GM18861 (cell line): ENCODE results near the gene SHKBP1.

Experiments
- ATAC-seq: cut with Tn5 transposase; IDR thresholded peaks from one replicate; pipeline ENCODE4 v1.9.1; 2021; ENCODE audit not compliant: unreplicated experiment

SHKBP1 gene

GRCh38 chr19:40600570-40601133 is 24.0 kb downstream of the SHKBP1 start:
- ATAC-seq, result no peak

DNA sequence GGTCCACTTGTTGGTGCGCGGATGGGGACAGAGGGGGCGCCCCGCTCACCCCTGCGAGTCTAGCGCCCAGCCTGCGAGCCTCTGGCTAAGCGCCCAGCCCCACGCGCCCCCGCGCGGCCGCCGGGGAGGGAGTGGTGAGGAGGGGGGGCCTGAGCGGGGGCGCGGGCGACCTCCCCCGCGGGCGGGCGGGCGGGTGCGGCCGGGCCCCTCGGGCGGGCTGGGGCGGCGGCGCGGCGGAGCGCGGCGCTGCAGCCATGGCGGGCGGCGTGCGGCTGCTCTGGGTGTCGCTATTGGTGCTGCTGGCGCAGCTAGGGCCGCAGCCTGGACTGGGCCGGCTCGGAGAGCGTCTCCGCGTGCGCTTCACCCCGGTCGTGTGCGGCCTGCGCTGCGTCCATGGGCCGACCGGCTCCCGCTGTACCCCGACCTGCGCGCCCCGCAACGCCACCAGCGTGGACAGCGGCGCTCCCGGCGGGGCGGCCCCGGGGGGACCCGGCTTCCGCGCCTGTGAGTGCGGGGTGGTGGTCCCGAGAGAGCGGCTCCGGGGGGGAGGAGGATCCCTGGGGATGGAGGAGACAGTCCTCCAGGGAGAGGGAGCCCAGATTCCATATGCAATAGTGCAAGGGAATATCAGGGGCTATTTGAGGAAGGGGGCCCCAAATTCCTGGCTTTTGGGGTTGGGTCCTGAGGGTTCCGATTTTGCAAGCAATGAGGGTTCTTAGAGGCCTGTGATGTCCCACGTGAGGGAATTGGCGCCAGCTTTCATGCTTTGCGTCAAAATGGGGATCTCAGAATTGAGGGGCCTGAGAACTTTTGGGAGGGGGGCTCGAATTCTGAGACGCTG is 24.7 kb downstream of the SHKBP1 start, which contains the start of gene LTBP4:
LTBP4 (plus strand) TSS at position 236 of the 841 bp plus-strand sequence; CDS start at position 255, 19 bp downstream.
- ATAC-seq, result no peak

DNA sequence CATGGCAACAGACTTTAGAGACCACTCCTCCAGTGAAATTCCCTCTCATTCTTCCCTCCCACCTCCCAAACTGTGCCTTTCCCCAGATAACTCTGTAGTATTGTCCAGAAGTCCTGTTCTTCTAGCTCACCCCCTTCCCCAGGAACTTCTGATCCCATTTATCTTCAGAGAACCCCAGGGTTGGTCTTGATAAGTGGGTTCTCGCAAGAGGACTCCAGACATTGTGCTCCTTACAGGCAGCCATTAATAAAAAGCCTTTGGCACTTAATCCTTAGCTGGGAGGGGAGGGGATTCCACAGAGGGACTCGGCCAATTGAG is 26.4 kb downstream of the SHKBP1 start:
- ATAC-seq, result no peak

GRCh38 chr19:40603389-40604170 is 26.9 kb downstream of the SHKBP1 start:
- peak; percentile 75 for ATAC-seq

- ATAC-seq, result no peak
Measured at GRCh38 chr19:40604171-40604646, 27.5 kb downstream of the SHKBP1 start.

GRCh38 chr19:40604647-40605215 is 28.1 kb downstream of the SHKBP1 start:
- no peak for ATAC-seq

DNA sequence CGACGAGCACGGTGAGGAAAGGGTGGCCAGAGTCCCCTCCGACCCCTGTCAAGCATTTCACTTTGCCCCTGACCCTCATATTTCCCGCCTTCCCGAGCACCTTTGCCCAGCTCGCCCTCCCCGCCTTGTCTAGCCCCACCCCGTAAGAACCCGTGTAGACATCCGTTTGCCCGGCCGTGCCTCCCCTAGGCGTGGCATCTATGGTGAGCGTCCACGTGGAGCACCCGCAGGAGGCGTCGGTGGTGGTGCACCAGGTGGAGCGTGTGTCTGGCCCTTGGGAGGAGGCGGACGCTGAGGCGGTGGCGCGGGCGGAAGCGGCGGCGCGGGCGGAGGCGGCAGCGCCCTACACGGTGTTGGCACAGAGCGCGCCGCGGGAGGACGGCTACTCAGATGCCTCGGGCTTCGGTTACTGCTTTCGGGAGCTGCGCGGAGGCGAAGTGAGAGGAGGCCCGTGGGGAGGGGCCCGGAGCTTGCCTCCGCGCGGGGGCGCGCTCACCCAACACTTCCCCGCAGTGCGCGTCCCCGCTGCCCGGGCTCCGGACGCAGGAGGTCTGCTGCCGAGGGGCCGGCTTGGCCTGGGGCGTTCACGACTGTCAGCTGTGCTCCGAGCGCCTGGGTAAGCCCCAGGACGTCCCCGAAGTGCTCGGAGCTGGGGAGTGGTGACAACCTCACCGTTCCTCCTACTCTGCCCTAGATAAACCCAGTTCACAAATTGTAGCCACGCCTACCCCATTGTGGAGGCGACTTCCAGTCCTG is 28.7 kb downstream of the SHKBP1 start:
- ATAC-seq, result no peak

GRCh38 chr19:40607311-40608239 is 30.9 kb downstream of the SHKBP1 start:
- no peak for ATAC-seq

DNA sequence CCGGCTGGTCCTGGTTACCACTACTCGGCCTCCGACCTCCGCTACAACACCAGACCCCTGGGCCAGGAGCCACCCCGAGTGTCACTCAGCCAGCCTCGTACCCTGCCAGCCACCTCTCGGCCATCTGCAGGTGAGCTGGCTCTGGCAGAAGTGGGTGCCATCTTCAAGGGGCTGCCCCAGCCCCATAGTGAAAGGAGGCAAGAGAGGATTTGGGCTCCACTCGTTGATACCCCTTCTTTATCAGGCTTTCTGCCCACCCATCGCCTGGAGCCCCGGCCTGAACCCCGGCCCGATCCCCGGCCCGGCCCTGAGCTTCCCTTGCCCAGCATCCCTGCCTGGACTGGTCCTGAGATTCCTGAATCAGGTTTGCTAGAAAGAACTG is 31.6 kb downstream of the SHKBP1 start:
- ATAC-seq, result no peak

- ATAC-seq, result no peak
Measured at GRCh38 chr19:40608957-40609356, 32.3 kb downstream of the SHKBP1 start.

DNA sequence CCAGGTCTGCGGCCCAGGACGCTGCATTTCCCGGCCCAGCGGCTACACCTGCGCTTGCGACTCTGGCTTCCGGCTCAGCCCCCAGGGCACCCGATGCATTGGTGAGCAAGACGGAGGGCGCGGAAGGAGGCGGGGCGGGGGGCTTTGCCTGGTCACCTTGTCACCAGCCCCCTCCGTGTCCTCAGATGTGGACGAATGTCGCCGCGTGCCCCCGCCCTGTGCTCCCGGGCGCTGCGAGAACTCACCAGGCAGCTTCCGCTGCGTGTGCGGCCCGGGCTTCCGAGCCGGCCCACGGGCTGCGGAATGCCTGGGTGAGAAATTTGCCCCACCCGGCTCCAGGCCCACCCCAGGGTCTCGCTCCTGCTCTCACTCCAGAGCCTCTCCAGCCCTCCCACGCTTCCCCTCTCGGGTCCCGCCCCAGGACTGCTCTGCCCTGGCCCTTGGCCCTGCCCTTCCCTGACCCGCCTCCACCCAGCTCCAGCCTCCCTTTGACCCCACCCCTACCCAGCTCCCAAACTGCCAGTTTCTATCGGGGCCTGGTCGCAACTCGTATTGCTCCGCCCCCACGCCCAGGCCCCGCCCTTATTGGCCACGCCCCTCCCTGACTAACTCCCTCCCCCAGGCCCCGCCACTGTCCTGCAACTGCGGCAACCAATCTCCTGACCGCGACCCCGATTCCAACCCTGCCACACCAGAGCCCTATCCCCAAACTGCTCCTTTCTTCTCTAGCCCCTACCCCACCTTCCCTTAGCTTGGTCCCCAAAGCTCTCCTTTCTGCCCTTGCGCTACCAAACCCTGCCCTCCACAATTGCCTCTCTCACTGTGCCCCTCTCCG is 33.1 kb downstream of the SHKBP1 start:
- ATAC-seq, result peak; percentile 33

GRCh38 chr19:40610396-40611064 is 33.9 kb downstream of the SHKBP1 start:
- no peak for ATAC-seq

GRCh38 chr19:40611096-40611495 is 34.4 kb downstream of the SHKBP1 start:
- ATAC-seq, result no peak

GRCh38 chr19:40611900-40612698 is 35.4 kb downstream of the SHKBP1 start:
- no peak for ATAC-seq

- ATAC-seq, result no peak
Measured at GRCh38 chr19:40612831-40613689, 36.4 kb downstream of the SHKBP1 start.
